ENCODE measurements around the gene RASA3. TPM values are rescaled to one million over a fixed set of nuclear protein-coding genes. Genes with fewer than 3 reads are reported as not detected.

Gene RASA3
- total and polyA plus RNA-seq, 2 of the 8 experiments (the other 6 are each of a cell fraction or from before 2014, with no cell fraction given), result 7.5 to 21.9 TPM

GRCh38 chr13:114064450-114065140 is 67.8 kb downstream of the RASA3 start:
- WGBS, 2 experiments (ENCODE audit: extremely low coverage in 1 of 2, insufficient coverage in 1 of 2, insufficient read length in 1 of 2, insufficient replicate concordance in 2 of 2, low coverage in 1 of 2, low lambda C conversion rate in 2 of 2, missing lambda C conversion rate in 1 of 2), result 68% methylated on average over 18 of the region's 20 CpGs; no CpG with 5 or more reads in 1 of the 2 experiments
- Histone ChIP-seq H2AFZ (ENCODE audit: low read length) (no peak overlapping the region), H4K91ac (replicated peaks; ENCODE audit: insufficient read length, low read length) (no peak overlapping the region), H3K27me3 (replicated peaks in 1 of 4; ENCODE audit: control insufficient read depth in 3 of 4, extremely low read depth in 1 of 4, insufficient read depth in 3 of 4, low read length in 3 of 4) (no peaks in the 10 kb centered on the region), H3K9me3 (ENCODE audit: insufficient read depth in 2 of 2, low read depth in 1 of 2, low read length in 1 of 2) (no peaks in the 10 kb centered on the region; a peak in 1 of 4 replicates), H3K23ac (ENCODE audit: insufficient read length) (no peak overlapping the region), H3K14ac (ENCODE audit: insufficient read length) (no peak overlapping the region), H4K20me1 (replicated peaks in 1 of 2; ENCODE audit: control insufficient read depth in 1 of 2, insufficient read depth in 2 of 2, low read length in 2 of 2) (peaks cover 0 to 3% of the 10 kb centered on the region in 2 experiments), H3K79me2 (ENCODE audit: control insufficient read depth in 1 of 2, insufficient read depth in 2 of 2, low read length in 2 of 2) (no peaks in the 10 kb centered on the region; a peak in 1 of 4 replicates), H3K4ac (replicated peaks; ENCODE audit: insufficient read length, low read depth, low read length) (no peak overlapping the region), H3K4me1 (replicated peaks in 1 of 4; ENCODE audit: control insufficient read depth in 3 of 4, insufficient read depth in 4 of 4, low read length in 3 of 4) (peaks cover 4 to 19% (median 15%) of the 10 kb centered on the region in 4 experiments), H2BK15ac (ENCODE audit: low read length) (no peak overlapping the region), H3K9ac (replicated peaks in 1 of 4; ENCODE audit: extremely low read depth in 1 of 4, low read depth in 3 of 4, low read length in 3 of 4) (no peak overlapping the region; a peak in 1 of 7 replicates), H2BK12ac (ENCODE audit: low read depth, low read length) (peak overlapping the region; percentile 71; the same call in 1 of the 2 replicates), H3K18ac (ENCODE audit: extremely low read depth, low read length) (peak overlapping the region; percentile 25; the same call in 1 of the 2 replicates), H2BK5ac (ENCODE audit: low read depth, low read length) (0 out of 2 replicates have a peak overlapping the region, but pooled peaks have one; percentile 56), H4K8ac (ENCODE audit: extremely low read depth, insufficient read depth, low read length) (peak overlapping the region; percentile 90), H4K5ac (ENCODE audit: insufficient read length, low read depth, low read length) (peak overlapping the region; percentile 36), H3K56ac (replicated peaks; ENCODE audit: insufficient read length, low read depth, low read length) (no peak overlapping the region), H3K36me3 (ENCODE audit: control insufficient read depth in 2 of 4, insufficient read depth in 4 of 4, low read length in 3 of 4) (no peaks in the 10 kb centered on the region), H2BK120ac (replicated peaks; ENCODE audit: low read depth, low read length) (peak overlapping the region; percentile 73), H3K4me2 (ENCODE audit: insufficient read depth in 1 of 2, low read depth in 2 of 2, low read length in 2 of 2) (peak overlapping the region; percentile 48 to 65; a peak in 3 of 4 replicates), H2AK5ac (ENCODE audit: low read depth, low read length) (peak overlapping the region; percentile 56; the same call in 1 of the 2 replicates), H3K4me3 (ENCODE audit: extremely low read depth in 1 of 4, insufficient read depth in 2 of 4, low read depth in 3 of 4, low read length in 4 of 4) (peak overlapping the region in 1 of 4 experiments; percentile 52; a peak in 4 of 8 replicates), H3K27ac (ENCODE audit: low read depth, low read length) (no peak overlapping the region), H3K23me2 (ENCODE audit: low read depth, low read length) (no peaks in the 10 kb centered on the region; the same call in 1 of the 2 replicates), H3K79me1 (ENCODE audit: low read depth, low read length) (peaks cover 2% of the 10 kb centered on the region; the same call in 1 of the 2 replicates), H2BK20ac (ENCODE audit: low read length) (no peak overlapping the region)
- ChIA-PET POLR2A (ENCODE audit: partially characterized antibody) (interaction anchor here (1.0 to 1.4 kb wide), 2 partner anchors 12 to 18 kb away, joined by 4 read pairs; no protein-coding TSS in a partner anchor), CTCF (ENCODE audit: partially characterized antibody) (interaction anchor here (0.8 to 1.8 kb wide), 3 partner anchors 10 to 165 kb away, joined by 3 to 6 read pairs (median 3); no protein-coding TSS in a partner anchor)
- no peak for DNase-seq (ENCODE audit: low read depth in 1 of 2, low spot score in 2 of 2)
- no peak for FAIRE-seq
- no peak for TF ChIP-seq PHF8 (conservative IDR thresholded peaks at IDR 0.05; ENCODE audit: low read depth, low read length)
- TF ChIP-seq SP2 (IDR thresholded peaks at IDR 0.05; ENCODE audit: low read length), result no peak
- no peak for TF ChIP-seq MAFK (IDR thresholded peaks at IDR 0.05; ENCODE audit: low read depth, low read length)
- no peak for TF ChIP-seq EGR1 (IDR thresholded peaks at IDR 0.05; ENCODE audit: borderline replicate concordance, low read depth, low read length)
- no peak for TF ChIP-seq USF2 (IDR thresholded peaks at IDR 0.05; ENCODE audit: low read length)
- TF ChIP-seq JUN (IDR thresholded peaks at IDR 0.05; ENCODE audit: low read depth, low read length), result no peak
- no peak for TF ChIP-seq TBP (IDR thresholded peaks at IDR 0.05; ENCODE audit: low read depth, low read length)
- TF ChIP-seq CTCF (IDR thresholded peaks at IDR 0.05; ENCODE audit: control extremely low read depth in 1 of 3, insufficient read depth in 1 of 3, low read depth in 1 of 3, low read length in 3 of 3), result no peak
